ENCODE data around the gene REEP3.
"Not testable (repeated sequence)": the region's sequence is repeated elsewhere in the genome, so short reads cannot be mapped to it uniquely, and the experiment has no call there.

The REEP3 gene

DNA sequence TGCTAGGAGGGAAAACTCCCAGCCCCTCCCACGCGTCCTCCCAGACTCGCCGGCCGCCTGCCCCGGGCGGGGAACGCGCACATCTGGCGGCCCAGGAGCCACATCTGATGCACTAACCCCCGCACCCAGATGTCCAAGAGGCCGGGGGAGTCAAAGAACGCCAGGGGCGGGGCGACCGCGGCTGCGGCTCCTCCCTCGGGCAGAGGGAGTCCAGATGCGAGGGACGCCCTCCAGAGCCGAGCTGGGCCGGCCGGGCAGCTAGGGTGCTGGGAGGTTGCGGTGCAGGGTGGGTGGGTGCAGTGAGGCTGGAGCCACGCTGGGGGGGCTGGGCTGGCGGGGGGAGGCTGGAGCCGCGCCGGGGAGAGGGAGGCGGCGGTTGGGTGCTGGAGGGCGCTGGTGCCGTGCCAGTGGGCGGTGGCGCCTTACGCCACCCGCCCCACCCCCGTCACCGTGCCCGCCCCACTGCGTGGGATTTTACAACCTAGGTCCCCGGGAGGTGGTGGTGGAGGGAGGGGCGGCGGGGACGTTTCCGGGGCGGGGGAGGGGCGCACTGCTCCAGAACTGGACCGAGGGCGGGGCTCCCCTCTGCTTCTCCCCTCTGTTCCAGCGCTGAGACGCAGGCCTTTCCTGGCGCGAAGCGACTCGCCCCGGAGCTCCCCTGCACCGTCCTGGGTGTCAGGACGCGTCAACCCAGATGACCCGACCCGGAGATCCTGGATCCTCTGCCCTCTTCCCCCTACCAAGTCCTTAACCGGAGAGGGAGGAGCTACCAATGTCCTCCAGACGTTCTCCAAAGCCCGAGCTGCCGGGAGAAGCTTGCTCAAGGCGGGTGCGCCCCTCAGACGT is 109.1 kb downstream of the REEP3 start:
- peak; percentile 66 to 69 for DNase-seq (ENCODE audit: low read depth in 2 of 2)

GRCh38 chr10:63630931-63631680 is 109.9 kb downstream of the REEP3 start:
- no peak for DNase-seq (ENCODE audit: low read depth in 2 of 2)

DNA sequence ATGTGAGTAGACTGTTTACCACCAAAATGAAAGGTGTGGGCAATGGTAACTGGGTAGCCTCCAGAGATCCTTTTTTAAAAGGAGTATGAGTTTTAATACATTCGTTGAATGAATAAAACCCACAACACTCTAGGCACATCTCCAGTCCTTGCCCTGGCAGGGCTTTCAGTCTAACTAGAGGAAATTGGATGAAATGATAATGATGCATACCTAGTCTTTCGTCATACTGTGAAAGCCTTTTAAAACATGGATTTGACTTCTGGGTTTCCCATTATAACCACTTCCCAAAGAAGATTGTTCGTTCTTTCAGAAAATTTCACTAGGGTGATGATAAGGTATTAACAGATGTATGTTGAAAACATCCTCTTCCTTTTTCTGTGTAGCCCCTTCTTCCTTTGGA is 110.8 kb downstream of the REEP3 start:
- no peak for DNase-seq (ENCODE audit: low read depth in 2 of 2)

GRCh38 chr10:63633677-63634487 is 112.7 kb downstream of the REEP3 start:
- DNase-seq (ENCODE audit: low read depth in 2 of 2) = no peak

GRCh38 chr10:63634488-63635065 is 113.4 kb downstream of the REEP3 start:
- DNase-seq (ENCODE audit: low read depth in 2 of 2) = no peak

DNA sequence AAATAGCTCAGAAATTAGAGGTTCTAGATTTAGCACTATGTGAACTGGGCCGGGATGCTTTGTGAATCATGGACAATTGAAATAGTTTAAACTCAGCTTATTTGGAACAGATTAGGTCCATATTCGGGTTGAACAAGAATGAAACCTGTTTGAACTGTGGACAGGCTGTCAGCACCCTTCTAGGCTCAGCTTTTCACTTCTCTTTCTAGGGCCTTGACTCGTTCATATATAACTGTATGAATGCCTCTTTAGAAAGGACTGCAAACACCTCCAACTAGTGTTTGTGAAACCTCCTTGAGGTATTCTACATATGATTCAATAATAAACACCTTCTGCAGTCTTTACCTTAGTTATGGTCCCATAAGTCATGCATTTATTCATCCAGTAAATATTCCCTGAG is 115.6 kb downstream of the REEP3 start:
- DNase-seq (ENCODE audit: low read depth in 2 of 2) = no peak

DNA sequence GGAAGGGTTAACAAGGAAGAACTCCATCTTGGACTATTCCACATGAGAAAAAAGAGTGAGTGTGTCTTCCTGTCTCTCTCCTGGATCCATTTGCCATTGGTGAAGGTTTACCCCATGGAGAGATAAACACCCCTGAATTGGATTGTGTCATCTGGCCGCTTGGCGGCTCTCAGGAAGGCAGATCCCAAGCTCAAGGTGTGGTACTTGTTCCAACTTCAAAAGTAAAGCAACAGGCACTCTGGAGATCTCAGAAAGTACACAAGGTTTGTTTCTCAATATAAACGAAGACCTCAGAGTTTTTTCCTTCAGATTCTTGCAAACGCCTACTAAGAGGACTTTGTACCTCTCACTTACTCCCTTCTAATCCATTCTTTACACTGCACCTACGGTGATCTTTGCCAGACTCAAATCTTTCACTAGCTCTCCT is 116.7 kb downstream of the REEP3 start:
- DNase-seq (ENCODE audit: low read depth in 2 of 2) = no peak

GRCh38 chr10:63641366-63641765 is 120.2 kb downstream of the REEP3 start:
- DNase-seq (ENCODE audit: low read depth in 2 of 2) = no peak

DNA sequence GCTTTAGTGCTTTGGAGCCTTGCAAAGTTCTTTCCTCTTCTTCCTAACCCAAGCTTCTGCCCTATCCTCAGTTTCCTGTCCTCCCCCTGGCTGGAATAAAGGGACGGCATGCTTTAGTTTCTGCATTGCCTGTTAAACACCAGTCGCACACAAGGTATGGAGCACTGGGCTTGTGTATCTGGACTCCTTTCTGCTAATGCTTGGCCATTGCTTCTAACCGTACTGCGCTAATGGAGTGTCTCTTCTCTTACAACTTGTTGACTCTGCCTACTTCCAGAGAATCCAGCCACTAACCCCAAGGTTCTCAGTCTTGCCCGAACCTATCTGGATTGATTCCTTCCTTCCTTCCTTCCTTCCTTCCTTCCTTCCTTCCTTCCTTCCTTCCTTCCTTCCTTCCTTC is 120.6 kb downstream of the REEP3 start:
- no peak for DNase-seq (ENCODE audit: low read depth in 2 of 2)

- no peak for DNase-seq (ENCODE audit: low read depth in 2 of 2)
Observed at GRCh38 chr10:63642808-63643207, 121.6 kb downstream of the REEP3 start.

DNA sequence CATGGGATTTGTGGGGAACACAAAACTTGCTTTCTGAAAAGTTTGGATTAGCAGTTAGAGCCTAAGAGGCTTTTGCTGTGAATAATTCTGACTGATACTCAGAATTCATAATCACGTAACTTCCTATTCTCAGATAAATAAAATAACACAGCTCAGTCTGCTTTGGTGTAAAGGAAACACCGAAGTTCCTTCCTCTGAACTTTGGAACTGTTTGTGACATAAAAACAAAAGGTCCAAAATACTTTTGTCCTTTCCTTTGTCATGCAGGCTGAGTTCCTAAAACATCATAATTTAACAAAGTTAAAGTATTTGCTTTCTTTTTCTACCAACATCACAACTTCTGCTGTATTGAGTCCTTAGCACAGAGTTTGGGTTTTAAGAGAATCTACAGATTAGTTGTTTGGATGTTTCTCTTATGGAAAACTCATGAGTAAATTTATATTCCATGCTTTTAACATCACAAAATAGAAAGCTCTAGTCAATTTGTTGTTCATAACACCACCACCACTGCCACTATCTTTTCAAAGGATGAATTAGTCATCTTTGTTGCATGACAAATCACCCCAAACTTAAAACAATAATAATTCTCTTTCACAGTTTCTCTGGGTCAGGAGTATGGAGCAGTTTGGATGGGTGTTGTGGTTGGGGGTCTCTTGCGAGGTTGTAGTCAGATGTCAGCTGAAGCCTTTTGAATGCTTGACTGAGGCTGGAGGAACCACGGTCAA is 123.4 kb downstream of the REEP3 start:
- no peak for DNase-seq (ENCODE audit: low read depth in 2 of 2)

DNA sequence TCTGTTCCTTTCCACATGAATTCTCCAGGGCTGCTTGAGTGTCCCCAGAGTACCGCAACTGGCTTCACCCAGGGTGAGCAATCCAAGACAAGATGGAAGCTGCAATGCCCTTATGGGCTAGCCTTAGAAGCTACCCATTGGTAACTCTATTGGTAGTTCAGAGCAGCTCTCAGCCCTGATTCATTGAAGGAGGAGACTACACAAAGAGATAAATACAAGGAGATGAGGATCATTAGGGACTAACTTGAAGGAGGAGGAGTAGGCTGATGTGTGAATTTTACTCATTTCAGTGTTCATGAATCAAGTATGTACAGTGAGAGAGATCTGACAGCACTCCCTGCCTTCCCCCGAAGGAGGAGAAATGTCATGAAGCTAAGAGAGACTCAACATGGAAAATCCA is 124.0 kb downstream of the REEP3 start:
- no peak for DNase-seq (ENCODE audit: low read depth in 2 of 2)

- DNase-seq (ENCODE audit: low read depth in 2 of 2) = no peak
Observed at GRCh38 chr10:63646491-63646890, 125.3 kb downstream of the REEP3 start.

- DNase-seq (ENCODE audit: low read depth in 2 of 2) = no peak
Observed at GRCh38 chr10:63651864-63652263, 130.7 kb downstream of the REEP3 start.

DNA sequence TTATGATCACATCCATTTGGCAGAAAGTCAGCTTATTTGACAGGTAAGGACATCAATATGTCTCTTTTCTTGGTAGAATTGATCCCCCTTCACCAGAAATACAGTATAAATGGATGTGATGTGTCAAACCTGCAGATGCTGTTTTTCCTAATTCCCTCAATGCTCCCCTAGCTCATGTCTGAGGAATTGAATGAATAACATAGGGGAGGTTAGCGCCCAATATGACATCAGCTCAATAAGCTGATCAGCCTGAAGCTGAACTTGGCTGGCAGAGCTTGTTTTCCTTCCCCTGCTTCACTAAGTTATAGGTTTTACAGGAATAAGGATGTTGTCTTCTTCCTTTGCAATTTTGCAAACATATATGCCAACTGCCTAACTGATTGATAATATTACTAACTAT is 132.5 kb downstream of the REEP3 start:
- DNase-seq (ENCODE audit: low read depth in 2 of 2) = no peak

DNA sequence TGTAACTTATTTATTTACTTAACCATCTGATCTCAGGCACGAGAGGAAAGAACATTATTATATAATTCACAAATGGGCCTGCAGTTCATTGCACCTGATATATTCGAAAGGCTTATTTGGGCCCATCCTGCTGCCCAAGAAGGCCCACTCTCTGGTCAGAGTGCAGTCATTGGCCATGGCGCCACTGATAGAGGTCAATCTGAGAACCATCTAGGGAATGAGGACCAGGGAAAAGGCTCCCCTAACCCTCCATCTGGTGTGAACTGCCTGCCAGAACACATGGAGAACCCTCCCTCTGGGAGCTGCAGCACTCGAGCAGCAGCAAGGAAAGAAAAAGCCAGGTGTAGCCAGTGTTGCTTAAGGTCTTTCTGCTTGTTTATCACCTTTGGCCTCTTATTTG is 136.6 kb downstream of the REEP3 start:
- no peak for DNase-seq (ENCODE audit: low read depth in 2 of 2)

- not testable (repeated sequence) for DNase-seq (ENCODE audit: low read depth in 2 of 2)
Observed at GRCh38 chr10:63660941-63661340, 139.7 kb downstream of the REEP3 start.

GRCh38 chr10:63661347-63661746 is 140.1 kb downstream of the REEP3 start:
- DNase-seq (ENCODE audit: low read depth in 2 of 2) = no peak

GRCh38 chr10:63664341-63664885 is 143.2 kb downstream of the REEP3 start:
- no peak for DNase-seq (ENCODE audit: low read depth in 2 of 2)

GRCh38 chr10:63665006-63665580 is 143.9 kb downstream of the REEP3 start:
- DNase-seq (ENCODE audit: low read depth in 2 of 2) = not testable (repeated sequence)

Data from activated CD8-positive, alpha-beta memory T cell treated with anti-CD3 and anti-CD28 coated beads for 4 hours (primary cell).